8988T (cell line): Measurements from ENCODE around the gene LYRM9.
A peak's percentile ranks its signal among the peaks of the same experiment; 100 is the strongest.
"Not testable (repeated sequence)": the region's sequence is repeated elsewhere in the genome, so short reads cannot be mapped to it uniquely, and the experiment has no call there.

Source experiments
- DNase-seq: peaks from one replicate; pipeline ENCODE4 v3.0.0; 2011

Gene LYRM9

GRCh38 chr17:27892866-27893769 is at the start of gene LYRM9:
TSS of gene LYRM9 (minus strand) at chr17:27893365. CDS start at chr17:27882694, 10,671 bp downstream.
- peak; percentile 93 for DNase-seq

DNA sequence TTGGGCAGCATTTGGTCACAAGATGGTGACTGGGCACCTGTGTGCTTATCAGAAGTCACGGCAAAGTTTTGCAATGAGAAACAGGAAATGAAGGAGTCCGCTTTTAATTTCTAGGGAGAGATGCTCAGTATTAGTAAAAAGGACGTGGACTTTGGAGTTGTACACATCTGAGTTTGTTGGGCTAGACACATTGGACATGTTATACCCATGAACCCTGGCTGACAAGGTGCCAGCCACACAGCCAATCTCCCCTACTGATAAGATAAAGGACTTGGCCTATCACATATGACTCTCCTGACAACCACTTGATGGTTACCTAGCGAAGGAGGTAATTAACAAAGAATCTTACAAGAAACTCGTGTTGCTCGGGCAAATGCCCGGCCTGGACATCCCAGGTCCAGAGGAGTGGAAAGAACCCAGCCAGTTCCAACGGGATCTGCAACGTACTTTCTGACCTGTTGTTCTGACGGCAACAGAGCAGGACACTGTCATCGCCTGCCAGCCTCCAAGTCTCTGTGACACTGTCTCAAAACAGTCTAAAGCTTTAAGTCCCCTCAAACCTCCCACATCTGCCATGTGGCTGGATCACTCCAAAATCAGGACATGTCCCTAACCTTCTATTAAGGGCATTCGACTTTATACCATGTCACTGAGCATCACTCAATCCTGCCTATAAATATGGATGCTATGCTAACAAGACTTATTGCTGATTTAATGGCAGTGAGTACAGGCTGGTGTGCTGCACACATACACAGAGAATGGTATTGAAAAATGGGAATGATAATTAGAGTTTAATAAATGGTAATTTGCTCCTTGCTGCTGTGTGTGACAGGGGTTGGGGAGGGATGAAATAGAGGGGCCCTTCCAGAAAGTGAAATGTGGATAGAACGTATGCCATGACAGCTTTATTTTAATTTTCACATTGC is 47.6 kb upstream of the LYRM9 start:
- no peak for DNase-seq

- DNase-seq, result no peak
Measured at GRCh38 chr17:27939474-27940465, 46.6 kb upstream of the LYRM9 start.

GRCh38 chr17:27938864-27939263 is 45.7 kb upstream of the LYRM9 start:
- DNase-seq, result no peak

GRCh38 chr17:27938241-27938640 is 45.1 kb upstream of the LYRM9 start:
- no peak for DNase-seq

DNA sequence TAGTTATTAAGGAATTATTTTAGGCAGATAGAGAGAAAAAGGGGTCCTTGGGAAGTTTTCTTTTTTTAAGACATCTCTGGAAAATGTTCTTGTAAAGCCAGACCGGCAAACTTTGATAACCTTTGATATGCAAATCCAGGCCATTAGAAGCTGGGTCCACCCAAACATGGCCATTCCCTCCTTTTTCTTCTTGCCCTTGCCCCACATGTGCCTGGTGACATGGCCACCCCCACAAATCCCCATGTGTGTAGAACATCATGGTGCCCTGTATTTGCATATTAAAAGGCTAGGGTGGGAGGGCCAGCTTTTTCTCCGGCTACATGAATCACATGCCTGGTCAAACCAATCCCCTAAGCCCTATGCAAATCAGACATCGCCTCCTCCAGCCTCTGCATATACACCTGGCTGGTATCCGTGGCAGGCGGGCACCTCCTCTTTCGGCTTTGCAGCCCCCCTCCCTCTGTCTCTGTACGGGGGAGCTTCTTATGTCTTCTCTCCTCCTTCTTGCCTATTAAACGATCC is 43.9 kb upstream of the LYRM9 start:
- no peak for DNase-seq

- DNase-seq, result no peak
Measured at GRCh38 chr17:27930000-27930399, 36.8 kb upstream of the LYRM9 start.

GRCh38 chr17:27928587-27928986 is 35.4 kb upstream of the LYRM9 start:
- no peak for DNase-seq

DNA sequence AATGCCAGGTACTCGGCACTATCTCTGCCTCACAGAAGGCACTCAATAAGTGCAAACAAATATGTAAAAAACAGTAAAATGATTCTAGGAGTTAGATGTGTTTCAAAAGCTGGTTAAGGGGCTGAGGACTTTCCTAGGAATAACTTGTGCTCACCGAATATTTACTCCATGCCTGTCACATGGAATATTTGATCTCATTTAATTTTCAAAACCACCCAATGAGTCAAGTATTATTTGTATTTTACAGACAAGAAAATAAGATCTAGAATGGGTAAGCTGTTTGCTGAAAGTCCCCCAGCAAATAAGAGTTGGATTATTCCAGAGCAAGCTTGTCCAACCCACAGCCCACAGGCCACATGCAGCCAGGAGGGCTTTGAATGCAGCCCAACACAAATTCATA is 34.6 kb upstream of the LYRM9 start:
- DNase-seq, result no peak

- DNase-seq, result no peak
Measured at GRCh38 chr17:27921599-27921998, 28.4 kb upstream of the LYRM9 start.

DNA sequence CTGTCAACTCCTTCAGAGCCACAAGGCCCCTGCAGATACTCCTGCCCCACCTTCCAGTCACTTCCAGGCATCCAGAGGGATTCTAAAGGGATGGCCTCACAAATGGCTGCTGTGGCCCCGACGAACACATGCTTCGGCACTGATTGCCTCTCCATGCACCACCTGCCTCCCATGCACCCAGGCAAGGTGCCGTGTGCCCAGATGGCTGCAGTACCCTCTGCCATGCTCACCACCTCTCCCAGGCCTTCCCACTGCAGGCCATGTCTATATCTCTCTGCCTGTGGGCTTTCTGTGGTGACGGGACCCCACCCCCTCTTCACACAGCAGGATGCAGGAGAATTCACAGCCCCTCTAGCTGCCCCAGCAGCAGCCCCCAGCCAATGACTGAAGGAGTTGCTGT is 27.9 kb upstream of the LYRM9 start:
- no peak for DNase-seq

DNA sequence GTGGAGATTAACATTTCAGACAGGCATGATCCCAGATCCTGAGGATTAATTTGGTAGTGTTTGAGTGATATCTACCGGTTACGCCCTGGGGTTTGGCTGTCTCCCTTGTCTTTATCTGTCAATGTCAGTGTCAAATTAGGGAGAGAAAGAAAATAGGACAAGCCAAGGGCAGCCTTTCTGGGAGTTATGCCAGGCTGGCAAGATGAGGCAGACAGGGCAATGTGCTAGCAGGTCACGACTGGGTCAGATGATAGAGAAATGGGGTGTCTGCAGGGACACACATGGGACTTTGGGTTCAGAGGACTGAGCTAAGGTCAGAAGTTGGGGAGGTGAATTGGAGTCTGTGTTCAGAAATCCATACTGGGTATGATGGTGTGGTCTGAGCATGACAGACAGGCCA is 27.4 kb upstream of the LYRM9 start:
- DNase-seq, result no peak

DNA sequence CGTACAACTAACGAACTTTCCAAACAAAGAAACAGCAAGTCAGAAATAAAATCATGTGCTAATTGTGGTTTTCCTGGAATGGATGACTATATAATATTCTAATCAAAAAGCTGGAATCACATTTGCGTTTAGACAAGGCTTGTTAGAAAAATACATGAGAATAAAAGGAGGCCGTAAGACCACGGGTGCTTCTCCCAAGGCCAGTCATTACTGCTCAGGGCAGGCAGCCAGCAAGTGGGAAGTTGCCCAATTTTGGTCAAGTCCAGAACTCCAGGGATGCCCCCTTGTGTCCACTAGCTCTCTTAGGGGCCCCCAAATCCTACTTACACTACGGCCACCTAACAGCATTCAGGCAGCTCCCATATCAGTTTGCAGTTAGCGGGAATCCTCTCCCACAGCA is 25.9 kb upstream of the LYRM9 start:
- no peak for DNase-seq

GRCh38 chr17:27918498-27918897 is 25.3 kb upstream of the LYRM9 start:
- no peak for DNase-seq

DNA sequence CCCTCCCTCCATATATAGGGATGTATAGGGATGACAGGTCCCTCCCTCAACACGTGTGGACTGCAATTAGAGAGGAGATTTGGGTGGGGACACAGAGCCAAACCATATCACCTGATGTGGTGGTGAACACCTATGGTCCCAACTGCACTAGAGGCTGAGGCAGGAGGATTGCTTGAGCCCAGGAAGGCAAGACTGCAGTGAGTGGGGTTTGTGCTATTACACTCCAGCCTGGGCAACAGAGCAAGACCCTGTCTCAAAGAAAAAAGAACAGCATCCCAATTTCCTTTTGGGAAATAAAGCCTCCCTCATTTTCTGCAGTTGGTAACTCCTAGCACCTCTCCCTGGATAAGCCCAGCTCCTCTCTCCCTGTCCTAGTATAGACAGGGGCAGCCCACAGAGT is 23.8 kb upstream of the LYRM9 start:
- no peak for DNase-seq

- no peak for DNase-seq
Measured at GRCh38 chr17:27915709-27916108, 22.5 kb upstream of the LYRM9 start.

GRCh38 chr17:27914382-27914781 is 21.2 kb upstream of the LYRM9 start:
- DNase-seq, result no peak

- DNase-seq, result no peak
Measured at GRCh38 chr17:27912964-27913363, 19.8 kb upstream of the LYRM9 start.

DNA sequence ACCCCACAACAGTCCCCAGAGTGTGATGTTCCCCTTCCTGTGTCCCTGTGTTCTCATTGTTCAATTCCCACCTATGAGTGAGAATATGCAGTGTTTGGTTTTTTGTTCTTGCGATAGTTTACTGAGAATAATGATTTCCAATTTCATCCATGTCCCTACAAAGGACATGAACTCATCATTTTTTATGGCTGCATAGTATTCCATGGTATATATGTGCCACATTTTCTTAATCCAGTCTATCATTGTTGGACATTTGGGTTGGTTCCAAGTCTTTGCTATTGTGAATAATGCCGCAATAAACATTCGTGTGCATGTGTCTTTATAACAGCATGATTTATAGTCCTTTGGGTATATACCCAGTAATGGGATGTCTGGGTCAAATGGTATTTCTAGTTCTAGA is 19.1 kb upstream of the LYRM9 start:
- DNase-seq, result not testable (repeated sequence)

- no peak for DNase-seq
Measured at GRCh38 chr17:27907976-27908558, 14.9 kb upstream of the LYRM9 start.

DNA sequence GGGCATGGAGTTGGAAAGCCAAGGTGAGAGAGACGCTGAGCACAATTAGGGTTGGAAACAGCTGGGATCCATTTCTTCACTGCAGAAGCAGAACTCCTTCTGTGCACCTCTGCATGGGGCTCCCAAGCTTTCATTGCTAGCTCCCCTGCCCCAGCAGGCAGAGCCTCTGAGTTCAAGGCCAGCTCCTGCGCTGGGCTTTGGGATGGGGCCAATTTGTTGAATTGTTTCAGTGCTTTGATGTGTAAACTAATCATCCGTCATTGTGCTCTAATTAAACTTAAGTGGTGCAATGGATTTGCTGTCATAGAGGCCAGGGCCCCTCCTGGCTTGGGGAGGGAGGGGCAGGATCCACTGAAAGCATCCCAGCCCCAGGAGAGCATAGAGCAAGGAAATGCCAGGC is 13.5 kb upstream of the LYRM9 start:
- no peak for DNase-seq

- DNase-seq, result no peak
Measured at GRCh38 chr17:27906226-27906580, 13.0 kb upstream of the LYRM9 start.
